Ascending aorta (tissue), 2 donors: Measurements from ENCODE around the gene CHRNE. TPM values are rescaled to one million over a fixed set of nuclear protein-coding genes. Genes with fewer than 3 reads are reported as not detected.
"Not testable (repeated sequence)": the region's sequence is repeated elsewhere in the genome, so short reads cannot be mapped to it uniquely, and the experiment has no call there.

ENCODE experiments used
- DNase-seq, 2 donors: peaks; one replicate each; pipeline ENCODE4 v3.0.0-alpha.2; 2019; ENCODE audit warnings: low spot score in 2 of 2
- H3K27ac ChIP-seq, 2 donors: fragments of 200-600 bp; sonication (generic); one replicate each; pipeline ENCODE4 v1.5.1; 2016 to 2017; ENCODE audit warnings: mild to moderate bottlenecking in 1 of 2
- H3K27me3 ChIP-seq: fragments of 200-600 bp; sonication (generic); one replicate; pipeline ENCODE4 v1.5.1; 2017
- H3K36me3 ChIP-seq, 2 donors: fragments of 200-600 bp; sonication (generic); one replicate each; pipeline ENCODE4 v1.5.1; 2016
- H3K4me1 ChIP-seq, 2 donors: fragments of 200-600 bp; sonication (generic); one replicate each; pipeline ENCODE4 v1.5.1; 2016 to 2017; ENCODE audit warnings: mild to moderate bottlenecking in 1 of 2
- H3K4me3 ChIP-seq, 2 donors: fragments of 200-600 bp; sonication (generic); one replicate each; pipeline ENCODE4 v1.5.1; 2016 to 2017; ENCODE audit warnings: mild to moderate bottlenecking in 1 of 2
- H3K9me3 ChIP-seq, 2 donors: fragments of 200-600 bp; sonication (generic); one replicate each; pipeline ENCODE4 v1.5.1; 2016
- intact Hi-C: fragments of 100-400 bp; cut with DNase I; formaldehyde crosslinking; loops from one replicate; pipeline ENCODE4 v1.15.1; 2023
- total RNA-seq: library from RNA; depleted of rRNA; stranded (reverse); fragments of >200 nt; gene quantifications from one replicate; pipeline ENCODE4 v1.1.0, GENCODE V29; 2016
- TF ChIP-seq, protein P1 (sequence below), 3 experiments: fragments of 200-600 bp in 2 of 3; fragments of 450-650 bp in 1 of 3; sonication (generic) in 2 of 3; IDR thresholded peaks; one replicate each; pipeline ENCODE4 v1.5.1; 2016 to 2019; ENCODE audit warnings: antibody characterized with exemption in 3 of 3, mild to moderate bottlenecking in 1 of 3, moderate library complexity in 1 of 3

Gene CHRNE
- total RNA-seq, 1 donor from 2014 or later = not detected

DNA sequence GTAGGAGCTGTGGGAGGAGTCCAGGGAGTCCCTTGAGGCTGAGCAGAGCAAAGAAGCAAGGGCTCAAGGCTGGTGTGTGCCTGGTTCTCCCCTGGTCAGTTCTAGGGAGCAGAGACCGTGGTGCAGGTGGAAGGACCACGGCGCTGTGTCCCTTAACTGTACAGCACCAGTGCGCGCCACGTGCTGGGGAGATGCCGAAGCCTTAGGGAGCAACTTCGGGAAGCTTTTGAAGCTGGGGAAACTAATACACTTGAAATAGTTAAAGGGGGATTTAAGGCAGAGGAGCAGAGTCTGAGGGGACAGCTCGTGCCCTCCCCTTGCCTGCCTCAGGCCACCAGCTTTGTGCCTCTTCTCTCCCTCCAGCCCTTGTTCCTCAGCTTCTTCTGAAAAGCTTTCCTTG is 42.2 kb downstream of the CHRNE start:
- H3K27ac ChIP-seq = no peak overlapping the region

DNA sequence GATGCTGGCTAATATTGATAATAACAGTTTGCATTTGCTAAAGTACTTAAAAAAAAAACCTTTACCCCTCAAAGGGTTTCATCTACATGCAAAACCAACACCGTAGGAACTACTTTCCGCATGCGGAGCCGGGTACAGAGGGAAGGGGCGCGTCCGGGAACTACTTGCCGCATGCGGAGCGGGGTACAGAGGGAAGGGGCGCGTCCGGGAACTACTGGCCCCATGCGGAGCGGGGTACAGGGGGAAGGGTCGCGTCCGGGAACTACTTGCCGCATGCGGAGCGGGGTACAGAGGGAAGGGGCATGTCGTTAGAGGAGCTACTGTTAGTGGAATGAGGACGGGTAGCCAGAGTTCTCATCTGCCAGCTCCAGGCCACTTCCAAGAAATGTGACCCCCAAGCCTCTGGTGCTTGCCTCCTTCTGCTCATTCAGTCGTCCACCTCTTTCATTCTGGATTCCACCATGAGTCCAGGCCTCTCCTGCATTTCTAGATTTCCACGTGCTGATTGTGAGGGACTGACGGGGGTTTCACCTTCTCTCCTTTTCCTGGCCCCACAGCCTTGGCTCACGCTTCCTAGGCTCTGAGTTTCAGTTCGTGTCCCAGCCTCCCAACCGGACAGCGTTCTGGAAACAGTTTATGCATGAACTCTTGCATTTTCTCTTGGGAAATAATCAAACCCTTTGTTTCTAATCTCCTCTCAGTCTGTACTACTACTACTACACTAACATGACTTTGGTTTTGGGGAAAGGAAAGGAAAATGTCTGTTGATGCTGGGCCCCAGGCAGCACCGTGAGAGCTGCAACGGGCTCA is 42.9 kb downstream of the CHRNE start:
- no peak for DNase-seq
- H3K4me3 ChIP-seq = no peak overlapping the region
- TF ChIP-seq, protein P1, sequence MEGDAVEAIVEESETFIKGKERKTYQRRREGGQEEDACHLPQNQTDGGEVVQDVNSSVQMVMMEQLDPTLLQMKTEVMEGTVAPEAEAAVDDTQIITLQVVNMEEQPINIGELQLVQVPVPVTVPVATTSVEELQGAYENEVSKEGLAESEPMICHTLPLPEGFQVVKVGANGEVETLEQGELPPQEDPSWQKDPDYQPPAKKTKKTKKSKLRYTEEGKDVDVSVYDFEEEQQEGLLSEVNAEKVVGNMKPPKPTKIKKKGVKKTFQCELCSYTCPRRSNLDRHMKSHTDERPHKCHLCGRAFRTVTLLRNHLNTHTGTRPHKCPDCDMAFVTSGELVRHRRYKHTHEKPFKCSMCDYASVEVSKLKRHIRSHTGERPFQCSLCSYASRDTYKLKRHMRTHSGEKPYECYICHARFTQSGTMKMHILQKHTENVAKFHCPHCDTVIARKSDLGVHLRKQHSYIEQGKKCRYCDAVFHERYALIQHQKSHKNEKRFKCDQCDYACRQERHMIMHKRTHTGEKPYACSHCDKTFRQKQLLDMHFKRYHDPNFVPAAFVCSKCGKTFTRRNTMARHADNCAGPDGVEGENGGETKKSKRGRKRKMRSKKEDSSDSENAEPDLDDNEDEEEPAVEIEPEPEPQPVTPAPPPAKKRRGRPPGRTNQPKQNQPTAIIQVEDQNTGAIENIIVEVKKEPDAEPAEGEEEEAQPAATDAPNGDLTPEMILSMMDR (IDR thresholded peaks at IDR 0.05) = no peak
- H3K27me3 ChIP-seq = no peaks in the 10 kb centered on the region
- no peaks in the 10 kb centered on the region for H3K9me3 ChIP-seq
- intact Hi-C loops = no loop called here
- H3K27ac ChIP-seq = no peak overlapping the region
- peaks cover 0 to 13% of the 10 kb centered on the region in 2 donors for H3K4me1 ChIP-seq
- H3K36me3 ChIP-seq = peaks cover 0 to 5% of the 10 kb centered on the region in 2 donors

More for the DNA sequence above, 42.2 kb downstream of the CHRNE start:
- no peak overlapping the region for H3K4me3 ChIP-seq
- DNase-seq = no peak
- H3K4me1 ChIP-seq = peaks cover 0 to 13% of the 10 kb centered on the region in 2 donors
- H3K36me3 ChIP-seq = peaks cover 0 to 5% of the 10 kb centered on the region in 2 donors
- intact Hi-C loops = no loop called here
- H3K9me3 ChIP-seq = no peaks in the 10 kb centered on the region
- TF ChIP-seq, protein P1 (IDR thresholded peaks at IDR 0.05) = no peak
- H3K27me3 ChIP-seq = no peaks in the 10 kb centered on the region

DNA sequence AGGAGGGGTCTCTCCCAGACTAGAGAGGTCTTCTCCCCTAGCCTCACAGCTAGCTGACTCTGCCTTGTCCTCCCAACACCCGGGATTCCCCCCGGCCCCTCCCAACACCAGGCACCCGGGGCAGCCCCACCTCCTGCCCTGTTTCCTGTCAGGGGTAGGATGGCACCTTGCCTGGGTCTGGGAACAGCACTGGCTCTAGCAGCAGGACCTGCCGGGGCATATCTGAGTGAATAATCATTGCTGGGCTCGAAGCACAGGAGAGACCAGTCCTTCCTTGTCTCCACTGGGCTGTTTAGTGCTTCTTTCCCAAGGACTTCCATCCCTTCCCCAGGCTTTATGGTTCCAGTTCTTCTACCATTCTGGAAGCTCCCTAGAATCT is 44.0 kb downstream of the CHRNE start:
- TF ChIP-seq, protein P1 (IDR thresholded peaks at IDR 0.05) = no peak
- Histone ChIP-seq H3K9me3 (no peaks in the 10 kb centered on the region), H3K4me1 (peaks cover 0 to 13% of the 10 kb centered on the region in 2 donors), H3K4me3 (no peak overlapping the region), H3K27me3 (no peaks in the 10 kb centered on the region), H3K36me3 (peaks cover 0 to 5% of the 10 kb centered on the region in 2 donors), H3K27ac (peak overlapping the region; percentile 56 to 61)
- peak in 1 of 2 donors; percentile 71 for DNase-seq
- intact Hi-C loops = no loop called here

DNA sequence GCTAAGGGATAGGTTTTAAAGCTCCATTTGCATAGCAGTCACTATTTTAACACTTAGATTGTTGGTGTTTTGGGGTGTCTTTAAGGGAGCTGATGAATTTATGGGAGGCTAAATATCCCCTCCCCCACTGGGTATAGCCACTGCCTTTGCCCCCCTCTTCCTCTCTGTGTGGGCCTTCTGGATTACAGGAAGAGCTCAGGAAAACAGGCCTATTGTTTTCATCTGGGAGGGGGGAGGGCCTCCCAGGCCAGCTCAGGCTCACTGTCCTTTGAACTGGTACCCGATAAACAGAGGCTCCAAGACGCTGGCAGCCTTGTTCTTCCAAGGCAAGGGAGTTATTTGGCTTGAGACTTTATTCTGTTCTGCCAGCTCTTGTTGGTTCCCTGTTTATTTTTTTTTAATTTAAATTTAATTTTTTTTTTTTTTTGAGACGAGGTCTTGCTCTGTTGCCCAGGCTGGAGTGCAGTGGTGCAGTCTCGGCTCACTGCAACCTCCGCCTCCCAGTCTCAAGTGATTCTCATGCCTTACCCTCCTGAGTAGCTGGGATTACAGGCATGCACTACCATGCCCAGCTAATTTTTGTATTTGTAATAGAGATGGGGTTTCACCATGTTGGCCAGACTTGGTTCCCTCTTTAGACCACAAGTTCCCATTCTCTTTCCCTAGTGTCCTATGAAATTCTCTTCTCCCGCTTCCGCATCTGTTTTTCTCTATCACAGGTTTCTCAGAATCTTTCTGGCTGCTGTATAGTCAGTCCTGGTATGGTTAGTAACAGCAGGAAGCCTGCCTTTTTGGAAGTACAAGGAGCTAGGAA is 44.6 kb downstream of the CHRNE start:
- intact Hi-C loops = no loop called here
- Histone ChIP-seq H3K27ac (peak overlapping the region; percentile 56 to 61), H3K36me3 (peaks cover 0 to 5% of the 10 kb centered on the region in 2 donors), H3K4me3 (no peak overlapping the region), H3K9me3 (no peaks in the 10 kb centered on the region), H3K4me1 (peaks cover 0 to 13% of the 10 kb centered on the region in 2 donors), H3K27me3 (no peaks in the 10 kb centered on the region)
- no peak for DNase-seq
- TF ChIP-seq, protein P1 (IDR thresholded peaks at IDR 0.05) = no peak

DNA sequence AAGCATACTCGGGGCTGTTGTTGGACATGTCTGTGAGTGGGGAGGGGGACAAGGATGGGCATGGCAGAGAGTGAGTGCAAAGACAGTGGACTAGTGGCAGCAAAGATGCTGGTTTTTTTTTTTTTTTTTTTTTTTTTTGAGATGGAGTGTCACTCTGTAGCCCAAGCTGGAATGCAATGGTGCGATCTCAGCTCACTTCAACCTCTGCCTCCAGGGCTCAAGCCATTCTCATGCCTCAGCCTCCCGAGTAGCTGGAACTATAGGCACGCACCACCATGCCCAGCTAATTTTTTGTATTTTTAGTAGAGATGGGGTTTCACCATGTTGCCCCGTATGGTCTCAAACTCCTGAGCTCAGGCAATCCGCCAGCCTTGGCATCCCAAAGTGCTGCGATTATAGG is 45.6 kb downstream of the CHRNE start:
- peaks cover 0 to 13% of the 10 kb centered on the region in 2 donors for H3K4me1 ChIP-seq
- H3K27ac ChIP-seq, H3K9me3 ChIP-seq, intact Hi-C loops, DNase-seq, H3K36me3 ChIP-seq, H3K27me3 ChIP-seq, H3K4me3 ChIP-seq: not testable (repeated sequence)

DNA sequence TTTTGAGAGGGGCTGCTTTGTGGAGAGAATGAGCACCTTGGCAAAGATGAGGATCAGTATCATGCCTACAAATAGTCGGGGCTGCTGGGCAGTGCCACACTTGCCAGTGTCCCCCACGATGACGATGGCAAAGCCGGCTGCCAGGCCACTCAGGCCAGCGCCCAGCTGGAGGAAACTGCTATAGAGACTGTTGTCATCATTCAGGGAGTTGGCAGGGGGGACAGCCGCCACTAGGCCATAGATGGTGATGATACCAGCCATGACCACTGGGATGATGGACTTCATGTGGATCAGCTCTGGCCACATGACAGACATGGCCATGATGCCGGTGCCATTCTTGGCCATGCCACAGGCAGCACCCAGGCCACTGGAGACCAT is 46.0 kb downstream of the CHRNE start:
- H3K9me3 ChIP-seq = no peaks in the 10 kb centered on the region
- no peak for DNase-seq
- peaks cover 0 to 13% of the 10 kb centered on the region in 2 donors for H3K4me1 ChIP-seq
- TF ChIP-seq, protein P1 (IDR thresholded peaks at IDR 0.05) = no peak
- H3K27ac ChIP-seq = no peak overlapping the region
- no peaks in the 10 kb centered on the region for H3K27me3 ChIP-seq
- peaks cover 0 to 5% of the 10 kb centered on the region in 2 donors for H3K36me3 ChIP-seq
- intact Hi-C loops = no loop called here
- no peak overlapping the region for H3K4me3 ChIP-seq
